Nephron (organoid): ENCODE measurements around the gene CTDSPL2.

ENCODE experiments used
- H3K27ac Mint-ChIP-seq, 3 experiments: 2 replicates each; pipeline ENCODE4 v1.8.0; 2020; ENCODE audit warnings: mixed read lengths in 3 of 3, mild to moderate bottlenecking in 2 of 3, moderate library complexity in 1 of 3
- H3K27me3 Mint-ChIP-seq: 2 replicates; pipeline ENCODE4 v1.8.0; 2021; ENCODE audit warnings: low read depth, mild to moderate bottlenecking, moderate library complexity, mixed read lengths
- H3K36me3 Mint-ChIP-seq: 2 replicates; pipeline ENCODE4 v1.8.0; 2020; ENCODE audit warnings: low read depth, mixed read lengths
- H3K4me1 Mint-ChIP-seq: 2 replicates; pipeline ENCODE4 v1.8.0; 2020; ENCODE audit warnings: mixed read lengths
- H3K4me3 Mint-ChIP-seq, 3 experiments: 2 replicates each; pipeline ENCODE4 v1.8.0; 2020; ENCODE audit warnings: mild to moderate bottlenecking in 3 of 3, mixed read lengths in 3 of 3, moderate library complexity in 2 of 3
- H3K9me3 Mint-ChIP-seq: 2 replicates; pipeline ENCODE4 v1.8.0; 2020; ENCODE audit warnings: mixed read lengths
- CTCF ChIP-seq, 3 experiments: fragments of 200-600 bp; sonication (generic); IDR thresholded peaks; one replicate each; pipeline ENCODE4 v1.5.0; 2021; ENCODE audit warnings: antibody characterized with exemption in 3 of 3; ENCODE audit not compliant: unreplicated experiment in 3 of 3

CTDSPL2 gene

GRCh38 chr15:44426975-44427755, at the start of gene CTDSPL2:
CTDSPL2 (plus strand) TSS chr15:44427629; CDS start chr15:44459015, 31,386 bp downstream.
- Mint-ChIP-seq H3K36me3 (peaks cover 9% of the 10 kb centered on the region), H3K27me3 (no peaks in the 10 kb centered on the region), H3K4me1 (peaks cover 13% of the 10 kb centered on the region), H3K4me3 (peak within 1 kb of the TSS; percentile 91 to 98 (median 93)), H3K27ac (peak within 1 kb of the TSS; percentile 99 to 100 (median 100)), H3K9me3 (no peaks in the 10 kb centered on the region)
- TF ChIP-seq CTCF (IDR thresholded peaks at IDR 0.05; ENCODE audit: unreplicated experiment in 3 of 3): peak; percentile 17 to 47 (median 27)

- H3K4me3 Mint-ChIP-seq: no peak overlapping the region
- H3K27ac Mint-ChIP-seq: no peak overlapping the region
- no peaks in the 10 kb centered on the region for H3K27me3 Mint-ChIP-seq
- no peak for TF ChIP-seq CTCF (IDR thresholded peaks at IDR 0.05; ENCODE audit: unreplicated experiment in 3 of 3)
- H3K4me1 Mint-ChIP-seq: peaks cover 6% of the 10 kb centered on the region
- no peaks in the 10 kb centered on the region for H3K9me3 Mint-ChIP-seq
- peaks cover 31% of the 10 kb centered on the region for H3K36me3 Mint-ChIP-seq
Measured at GRCh38 chr15:44381236-44381635, 46.2 kb upstream of the CTDSPL2 start.

GRCh38 chr15:44385344-44385942, 42.0 kb upstream of the CTDSPL2 start:
- TF ChIP-seq CTCF (IDR thresholded peaks at IDR 0.05; ENCODE audit: unreplicated experiment in 3 of 3): no peak
- H3K4me1 Mint-ChIP-seq: peaks cover 6% of the 10 kb centered on the region
- no peaks in the 10 kb centered on the region for H3K9me3 Mint-ChIP-seq
- H3K36me3 Mint-ChIP-seq: peaks cover 34% of the 10 kb centered on the region
- H3K27me3 Mint-ChIP-seq: no peaks in the 10 kb centered on the region
- peak overlapping the region; percentile 69 to 89 (median 88) for H3K27ac Mint-ChIP-seq
- no peak overlapping the region for H3K4me3 Mint-ChIP-seq

- no peaks in the 10 kb centered on the region for H3K9me3 Mint-ChIP-seq
- H3K27ac Mint-ChIP-seq: no peak overlapping the region
- no peaks in the 10 kb centered on the region for H3K4me1 Mint-ChIP-seq
- no peak overlapping the region for H3K4me3 Mint-ChIP-seq
- H3K36me3 Mint-ChIP-seq: peaks cover 37% of the 10 kb centered on the region
- H3K27me3 Mint-ChIP-seq: no peaks in the 10 kb centered on the region
- no peak for TF ChIP-seq CTCF (IDR thresholded peaks at IDR 0.05; ENCODE audit: unreplicated experiment in 3 of 3)
Measured at GRCh38 chr15:44394062-44394461, 33.4 kb upstream of the CTDSPL2 start.

- Mint-ChIP-seq H3K36me3 (peaks cover 38% of the 10 kb centered on the region), H3K4me1 (no peaks in the 10 kb centered on the region), H3K4me3 (no peak overlapping the region), H3K27me3 (no peaks in the 10 kb centered on the region), H3K27ac (no peak overlapping the region), H3K9me3 (no peaks in the 10 kb centered on the region)
- TF ChIP-seq CTCF (IDR thresholded peaks at IDR 0.05; ENCODE audit: unreplicated experiment in 3 of 3): no peak
Measured at GRCh38 chr15:44394562-44394961, 32.9 kb upstream of the CTDSPL2 start.
